MM.1S (cell line): ENCODE data around the gene NTRK3.

Experiments used
- DNase-seq: peaks from one replicate; pipeline ENCODE4 v3.0.0-alpha.2; 2015
- H2AFZ ChIP-seq: fragments of 300-600 bp; sonication (generic); 2 replicates; pipeline ENCODE4 v1.6.0; 2016; ENCODE audit warnings: antibody characterized with exemption, low read length
- H3F3A ChIP-seq: fragments of 300-600 bp; sonication (generic); 2 replicates; pipeline ENCODE4 v1.6.1; 2016; ENCODE audit warnings: mild to moderate bottlenecking, antibody characterized with exemption, low read length, moderate library complexity, mixed read lengths; ENCODE audit not compliant: insufficient read depth
- H3K27ac ChIP-seq: fragments of 300-600 bp; sonication (generic); 2 replicates; pipeline ENCODE4 v1.5.1; 2016; ENCODE audit warnings: mild to moderate bottlenecking, low read length
- H3K27me3 ChIP-seq: fragments of 300-600 bp; sonication (generic); replicated peaks from 2 replicates; pipeline ENCODE4 v1.6.0; 2016; ENCODE audit warnings: low read length; ENCODE audit not compliant: insufficient read depth
- H3K36me3 ChIP-seq: fragments of 300-600 bp; sonication (generic); replicated peaks from 2 replicates; pipeline ENCODE4 v1.6.1; 2016; ENCODE audit warnings: mild to moderate bottlenecking, low read length, mixed read lengths; ENCODE audit not compliant: insufficient read depth
- H3K4me1 ChIP-seq: fragments of 300-600 bp; sonication (generic); 2 replicates; pipeline ENCODE4 v1.6.1; 2016; ENCODE audit warnings: low read length, mixed read lengths
- H3K4me2 ChIP-seq: fragments of 300-600 bp; sonication (generic); 2 replicates; pipeline ENCODE4 v1.6.0; 2016; ENCODE audit warnings: low read depth, low read length
- H3K4me3 ChIP-seq: fragments of 300-600 bp; sonication (generic); 2 replicates; pipeline ENCODE4 v1.5.1; 2016; ENCODE audit warnings: low read length, mixed read lengths
- H3K79me2 ChIP-seq: fragments of 300-600 bp; sonication (generic); 2 replicates; pipeline ENCODE4 v1.6.1; 2016; ENCODE audit warnings: mixed run types, low read length, mixed read lengths
- H3K9ac ChIP-seq: fragments of 300-600 bp; sonication (generic); 2 replicates; pipeline ENCODE4 v1.6.1; 2016; ENCODE audit warnings: low read length, mixed read lengths
- H3K9me2 ChIP-seq: fragments of 300-600 bp; sonication (generic); replicated peaks from 2 replicates; pipeline ENCODE4 v1.6.1; 2016; ENCODE audit warnings: mild to moderate bottlenecking, low read length, mixed read lengths; ENCODE audit not compliant: insufficient read depth
- H3K9me3 ChIP-seq: fragments of 300-600 bp; sonication (generic); replicated peaks from 2 replicates; pipeline ENCODE4 v1.6.1; 2016; ENCODE audit warnings: mild to moderate bottlenecking, low read length, mixed read lengths; ENCODE audit not compliant: insufficient read depth
- H4K20me1 ChIP-seq: fragments of 300-600 bp; sonication (generic); 2 replicates; pipeline ENCODE4 v1.6.1; 2016; ENCODE audit warnings: mild to moderate bottlenecking, low read length, moderate library complexity, mixed read lengths; ENCODE audit not compliant: insufficient read depth
- CTCF ChIP-seq: fragments of 300-600 bp; sonication (generic); IDR thresholded peaks from 2 replicates; pipeline ENCODE4 v1.5.1; 2016; ENCODE audit warnings: antibody characterized with exemption, low read length, mixed read lengths
- EZH2 ChIP-seq: fragments of 300-600 bp; sonication (generic); optimal IDR thresholded peaks from 2 replicates; pipeline ENCODE3; 2017; ENCODE audit warnings: low read depth, mild to moderate bottlenecking, antibody characterized with exemption, low read length, mixed read lengths
- EZH2phosphoT487 ChIP-seq: fragments of 300-600 bp; sonication (generic); IDR thresholded peaks from 2 replicates; pipeline ENCODE4 v1.6.1; 2018; ENCODE audit warnings: antibody characterized with exemption, low read length

Gene NTRK3

GRCh38 chr15:88241461-88241860, 15.1 kb downstream of the NTRK3 start:
- no peaks in the 10 kb centered on the region for H3K9me2 ChIP-seq
- no peak for TF ChIP-seq EZH2phosphoT487
- TF ChIP-seq EZH2 = no peak
- no peak for TF ChIP-seq CTCF
- no peaks in the 10 kb centered on the region for H3K27me3 ChIP-seq
- no peak overlapping the region for H2AFZ ChIP-seq
- H3K4me1 ChIP-seq = peaks cover 26% of the 10 kb centered on the region
- H3K4me2 ChIP-seq = no peak overlapping the region
- peaks cover 5% of the 10 kb centered on the region; the same call in 1 of the 2 replicates for H3F3A ChIP-seq
- no peaks in the 10 kb centered on the region for H3K9me3 ChIP-seq
- H4K20me1 ChIP-seq = no peaks in the 10 kb centered on the region
- no peak for DNase-seq
- H3K4me3 ChIP-seq = no peak overlapping the region
- H3K36me3 ChIP-seq = no peaks in the 10 kb centered on the region
- no peaks in the 10 kb centered on the region for H3K79me2 ChIP-seq
- no peak overlapping the region for H3K9ac ChIP-seq
- H3K27ac ChIP-seq = no peak overlapping the region

- H2AFZ ChIP-seq = no peak overlapping the region
- H3K36me3 ChIP-seq = no peaks in the 10 kb centered on the region
- TF ChIP-seq CTCF = peak; percentile 36
- no peak for TF ChIP-seq EZH2
- H3F3A ChIP-seq = 0 out of 2 replicates have a peak, but pooled peaks cover under 1% of the 10 kb centered on the region
- no peak for DNase-seq
- no peaks in the 10 kb centered on the region for H3K9me3 ChIP-seq
- no peak overlapping the region for H3K27ac ChIP-seq
- no peak overlapping the region for H3K4me3 ChIP-seq
- H3K9ac ChIP-seq = no peak overlapping the region
- H3K9me2 ChIP-seq = no peaks in the 10 kb centered on the region
- H3K4me2 ChIP-seq = no peak overlapping the region
- H3K27me3 ChIP-seq = no peaks in the 10 kb centered on the region
- no peaks in the 10 kb centered on the region for H4K20me1 ChIP-seq
- H3K79me2 ChIP-seq = no peaks in the 10 kb centered on the region
- H3K4me1 ChIP-seq = peaks cover 22% of the 10 kb centered on the region
Observed at GRCh38 chr15:88241060-88241459, 15.5 kb downstream of the NTRK3 start.

- H3K27ac ChIP-seq = no peak overlapping the region
- no peak for DNase-seq
- H2AFZ ChIP-seq = no peak overlapping the region
- no peak for TF ChIP-seq CTCF
- TF ChIP-seq EZH2phosphoT487 = no peak
- TF ChIP-seq EZH2 = no peak
- H3K9me2 ChIP-seq = no peaks in the 10 kb centered on the region
- no peak overlapping the region for H3K4me3 ChIP-seq
- H3K79me2 ChIP-seq = no peaks in the 10 kb centered on the region
- H4K20me1 ChIP-seq = no peaks in the 10 kb centered on the region
- H3K27me3 ChIP-seq = no peaks in the 10 kb centered on the region
- no peaks in the 10 kb centered on the region for H3K36me3 ChIP-seq
- no peaks in the 10 kb centered on the region for H3K9me3 ChIP-seq
- H3K4me2 ChIP-seq = no peak overlapping the region
- H3K9ac ChIP-seq = no peak overlapping the region
- no peaks in the 10 kb centered on the region for H3F3A ChIP-seq
- H3K4me1 ChIP-seq = 0 out of 2 replicates have a peak, but pooled peaks cover 8% of the 10 kb centered on the region
Observed at GRCh38 chr15:88239594-88239993, 16.9 kb downstream of the NTRK3 start.
